LoVo (cell line): ENCODE results near the gene NOS2.
"Not testable (repeated sequence)": the region's sequence is repeated elsewhere in the genome, so short reads cannot be mapped to it uniquely, and the experiment has no call there.

Experiments
- DNase-seq: peaks from one replicate; pipeline ENCODE4 v3.0.0-alpha.2; 2016; ENCODE audit warnings: low spot score

Gene NOS2

DNA sequence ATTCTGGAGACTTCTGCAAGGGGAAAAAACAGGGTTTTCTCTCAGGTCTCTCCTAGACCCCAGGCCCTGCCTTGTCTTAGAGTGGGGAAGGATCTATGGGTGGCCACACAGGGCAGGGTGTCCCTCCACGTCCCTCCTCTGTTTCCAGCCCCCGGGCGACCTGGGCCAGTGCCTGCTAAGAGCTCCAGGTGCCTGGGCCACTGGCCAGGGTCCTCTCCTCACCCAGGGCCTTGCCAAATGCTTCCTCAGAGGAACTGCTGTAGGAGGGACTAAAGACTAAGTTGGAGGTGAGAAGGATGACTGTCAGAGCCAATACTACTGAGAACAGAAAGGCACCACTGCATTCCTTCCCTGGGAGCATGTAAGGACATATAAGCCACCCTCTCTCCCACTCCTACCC is 11.4 kb downstream of the NOS2 start:
- DNase-seq = no peak

DNA sequence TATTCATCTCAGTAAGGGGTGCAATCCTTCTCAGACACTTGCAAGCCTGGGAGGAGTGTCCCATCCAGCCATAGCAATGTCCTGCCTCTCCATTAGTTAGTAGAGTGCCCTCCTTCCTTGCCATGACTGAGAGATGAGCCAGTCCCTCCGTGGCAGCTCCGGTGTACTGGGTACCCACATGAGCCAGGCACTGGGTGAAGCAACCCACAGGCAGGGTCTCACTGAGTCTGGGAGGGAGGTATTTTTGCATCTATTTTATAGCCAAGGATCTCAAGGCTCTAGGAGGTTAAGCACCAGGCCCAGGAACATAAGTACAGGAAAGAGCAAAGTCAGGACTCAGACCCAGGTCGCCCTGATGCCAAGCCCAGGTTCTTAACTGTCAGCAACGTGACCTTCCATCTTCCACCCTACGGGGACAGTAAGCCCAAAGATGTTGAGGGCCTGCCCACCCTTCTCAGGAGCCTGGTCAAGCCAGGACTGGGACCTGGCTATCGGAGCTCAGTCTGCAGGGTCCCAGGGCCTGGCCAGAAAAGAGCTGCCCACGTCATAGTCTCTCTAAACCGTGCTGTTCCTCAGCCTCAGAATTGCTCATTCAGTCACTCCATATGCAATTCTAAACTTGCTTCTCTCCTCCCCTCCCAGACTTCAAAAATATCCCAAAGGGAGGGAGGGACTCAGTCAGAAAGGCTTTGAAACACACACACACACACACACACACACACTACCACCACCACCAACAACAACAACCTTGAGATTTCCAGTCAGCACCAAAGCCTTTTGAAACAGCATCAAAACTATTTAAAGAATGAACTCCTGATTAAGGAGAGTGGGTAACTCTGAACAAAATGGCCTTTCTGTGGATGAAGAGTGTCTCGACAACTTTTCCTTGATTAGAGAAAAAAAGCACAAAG is 16.6 kb downstream of the NOS2 start:
- no peak for DNase-seq

DNA sequence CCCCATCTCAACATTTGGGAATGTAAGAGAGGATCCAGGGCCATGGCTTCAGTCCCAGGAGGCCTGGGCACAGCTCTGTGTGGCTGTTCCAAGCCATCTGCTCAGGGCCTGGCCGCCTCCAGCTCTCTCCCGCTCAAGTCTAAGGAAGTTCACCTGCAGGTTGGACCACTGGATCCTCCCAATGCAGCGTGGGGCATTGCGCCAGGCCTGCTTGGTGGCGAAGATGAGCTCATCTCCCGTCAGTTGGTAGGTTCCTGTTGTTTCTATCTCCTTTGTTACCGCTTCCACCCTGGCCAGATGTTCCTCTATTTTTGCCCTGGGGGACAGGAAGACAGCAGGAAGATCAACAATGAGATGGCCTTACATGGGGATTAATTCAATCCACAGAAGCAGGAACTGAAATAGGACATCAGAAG is 17.5 kb downstream of the NOS2 start:
- DNase-seq = no peak

DNA sequence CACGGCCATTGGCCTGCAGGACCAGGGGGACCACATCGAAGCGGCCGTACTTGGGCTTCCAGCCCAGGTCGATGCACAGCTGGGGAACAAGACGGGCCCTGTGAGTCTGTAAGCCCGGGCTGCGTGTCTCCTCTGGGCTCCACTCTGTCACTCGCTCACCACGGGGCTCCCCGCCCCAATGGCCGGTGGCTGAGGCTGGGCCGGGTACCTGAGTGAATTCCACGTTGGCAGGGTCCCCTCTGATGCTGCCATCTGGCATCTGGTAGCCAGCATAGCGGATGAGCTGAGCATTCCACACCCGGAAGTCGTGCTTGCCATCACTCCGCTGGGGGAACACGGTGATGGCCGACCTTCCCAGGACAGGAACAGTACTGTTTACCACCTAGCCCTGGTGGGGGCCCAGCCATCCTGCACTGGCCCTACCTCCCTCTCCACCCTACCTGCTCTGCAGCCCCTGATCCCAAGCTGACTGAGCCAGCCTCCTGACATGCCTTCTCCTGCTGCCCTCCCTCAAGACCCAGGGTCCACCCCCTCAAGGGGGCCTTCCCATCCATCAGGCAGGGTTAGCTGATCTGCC is 19.4 kb downstream of the NOS2 start:
- DNase-seq = no peak

DNA sequence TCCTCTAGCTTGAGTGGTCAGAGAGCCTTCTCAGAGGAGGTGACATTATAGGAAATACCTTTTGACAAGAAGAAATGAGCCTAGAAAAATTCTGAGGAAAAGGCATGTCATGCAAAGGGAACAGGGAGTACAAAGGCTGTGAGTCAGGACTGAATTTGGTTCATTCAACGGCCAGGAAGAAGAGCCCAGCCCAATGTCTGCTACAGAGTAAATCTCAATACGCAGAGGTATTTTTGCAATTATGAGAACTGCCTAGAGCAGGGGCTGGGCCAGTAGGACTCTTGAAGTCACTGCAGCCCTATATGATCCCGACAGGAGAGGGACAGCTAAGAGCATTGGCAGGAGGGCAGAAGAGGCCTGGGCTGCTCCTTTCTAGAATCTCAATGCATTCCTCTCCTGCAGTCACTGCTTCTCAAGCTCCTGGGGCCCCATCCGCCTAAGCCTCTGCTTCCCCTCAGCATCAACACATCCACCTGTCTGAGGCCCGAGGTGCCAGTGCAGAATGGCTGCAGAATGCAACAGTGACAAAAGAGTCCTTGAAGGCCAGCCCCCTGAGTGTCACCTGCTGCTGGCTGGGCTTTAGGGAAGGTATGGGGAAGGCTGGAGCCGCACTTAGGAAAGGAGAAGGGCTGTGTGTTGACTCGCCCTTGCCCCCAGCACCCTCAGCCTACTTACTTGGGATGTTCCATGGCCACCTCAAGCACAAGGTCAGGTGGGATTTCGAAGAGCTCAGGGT is 20.1 kb downstream of the NOS2 start:
- no peak for DNase-seq

DNA sequence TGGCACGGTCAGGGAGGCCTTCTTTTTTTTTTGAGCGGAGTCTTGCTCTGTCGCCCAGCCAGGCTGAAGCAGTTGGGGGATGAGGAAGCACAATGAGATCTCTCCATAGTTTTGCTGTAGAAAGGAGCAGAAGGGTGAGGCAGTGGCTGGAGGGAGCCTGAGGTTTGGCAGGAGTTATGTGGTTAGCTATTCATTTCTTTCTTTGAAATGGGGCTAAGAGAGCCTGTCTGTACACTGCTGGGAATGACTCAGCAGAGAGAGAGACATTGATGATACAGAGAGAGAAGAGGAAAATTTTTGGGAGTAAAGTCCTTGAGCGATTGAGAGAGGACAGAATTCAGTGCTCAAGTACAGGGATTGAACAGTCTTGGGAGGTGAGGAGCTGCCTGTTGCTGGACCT is 22.1 kb downstream of the NOS2 start:
- DNase-seq = no peak

DNA sequence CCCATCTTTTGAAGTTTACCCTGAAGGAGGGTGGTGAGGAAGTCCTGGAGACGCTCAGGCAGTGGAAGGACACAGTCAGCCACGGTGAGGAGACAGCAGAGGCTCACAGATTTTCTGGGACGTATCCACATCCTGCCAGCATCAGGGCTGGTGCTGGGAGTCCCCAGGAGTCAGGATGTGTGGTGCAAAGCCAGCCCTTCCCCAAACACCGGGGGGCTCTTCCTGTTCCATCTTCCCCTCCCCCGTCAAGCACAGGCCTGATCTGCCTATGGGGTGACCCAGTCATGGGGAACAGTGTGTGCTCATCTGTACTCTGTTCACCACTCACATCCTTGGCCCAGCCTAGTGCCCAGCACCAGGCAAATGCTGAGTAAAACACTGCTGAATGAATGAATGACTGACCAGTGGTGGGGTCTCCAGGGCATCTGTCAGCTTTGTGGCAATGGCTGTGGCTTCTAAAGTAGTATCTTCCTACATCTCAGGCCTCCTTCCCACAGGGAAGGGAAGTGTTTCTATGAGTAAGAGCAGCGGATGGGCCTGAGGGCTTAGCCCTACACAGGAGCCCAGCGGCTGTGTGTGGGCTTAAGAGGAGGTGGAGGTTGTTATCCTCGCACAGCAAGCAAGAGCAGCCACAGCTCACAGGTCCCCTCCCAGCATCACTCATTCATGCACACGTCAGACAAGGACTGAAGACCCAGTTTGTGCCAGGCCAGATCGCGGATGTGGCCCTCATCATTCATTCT is 23.3 kb downstream of the NOS2 start:
- DNase-seq = no peak

DNA sequence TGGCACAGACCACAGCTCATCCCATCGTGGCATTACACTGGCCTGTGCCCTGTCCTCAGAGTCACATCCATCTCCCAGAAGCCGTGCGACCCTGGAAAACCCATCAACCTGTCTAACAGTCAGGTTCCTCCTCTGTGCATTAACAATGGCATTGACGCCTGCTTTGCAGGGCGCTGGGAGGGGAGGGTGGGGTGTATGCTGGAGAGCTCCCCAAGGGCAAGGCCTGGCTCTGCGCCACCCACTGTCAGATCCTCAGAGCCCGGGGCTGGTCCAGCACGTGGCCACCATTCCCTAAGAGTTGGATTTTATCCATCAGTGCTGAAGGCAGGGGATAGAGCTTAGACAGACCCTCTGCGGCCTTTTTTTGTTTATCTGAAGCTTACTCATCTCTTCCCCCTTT is 28.7 kb downstream of the NOS2 start:
- DNase-seq = no peak

DNA sequence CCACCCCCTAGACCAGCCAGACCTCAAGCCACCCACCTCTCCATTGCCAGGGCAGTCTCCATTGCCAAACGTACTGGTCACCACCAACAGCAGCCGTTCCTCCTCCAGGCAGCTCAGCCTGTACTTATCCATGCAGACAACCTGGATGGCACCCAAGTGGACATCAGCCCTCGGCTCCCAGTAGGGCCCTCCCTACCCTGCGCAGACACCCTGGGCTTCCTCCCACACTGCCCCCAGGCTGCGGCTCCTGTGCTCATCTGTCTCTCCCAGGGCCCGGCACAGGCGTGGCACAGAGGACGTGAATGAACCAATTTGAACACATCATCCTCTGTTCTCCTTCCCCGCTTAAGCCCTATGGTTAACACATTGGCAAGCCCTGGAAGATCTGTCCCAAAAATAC is 29.5 kb downstream of the NOS2 start:
- DNase-seq = no peak

DNA sequence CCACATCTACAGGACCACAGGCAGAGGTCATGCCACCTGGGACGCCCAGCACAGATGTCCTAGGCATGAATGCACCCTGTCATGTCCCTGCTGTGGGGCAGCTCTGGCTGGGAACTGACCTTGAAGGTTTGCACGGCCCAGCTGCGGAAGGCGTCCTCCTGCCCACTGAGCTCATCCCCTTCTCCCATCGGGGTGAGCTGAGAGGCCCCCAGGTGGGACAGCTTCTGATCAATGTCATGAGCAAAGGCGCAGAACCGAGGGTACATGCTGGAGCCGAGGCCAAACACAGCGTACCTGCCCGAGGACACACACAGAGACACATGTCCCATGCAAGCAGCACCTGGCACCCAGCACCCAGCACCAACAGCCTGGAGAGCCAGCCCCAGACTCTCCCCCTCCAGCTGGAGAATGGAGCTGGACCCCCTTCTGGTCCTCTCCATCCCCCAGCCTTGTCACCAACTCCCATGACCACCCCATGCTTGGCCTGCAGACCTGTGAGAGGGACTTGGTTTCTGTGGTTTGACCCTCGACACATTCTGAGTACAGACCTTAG is 31.4 kb downstream of the NOS2 start:
- DNase-seq = no peak

DNA sequence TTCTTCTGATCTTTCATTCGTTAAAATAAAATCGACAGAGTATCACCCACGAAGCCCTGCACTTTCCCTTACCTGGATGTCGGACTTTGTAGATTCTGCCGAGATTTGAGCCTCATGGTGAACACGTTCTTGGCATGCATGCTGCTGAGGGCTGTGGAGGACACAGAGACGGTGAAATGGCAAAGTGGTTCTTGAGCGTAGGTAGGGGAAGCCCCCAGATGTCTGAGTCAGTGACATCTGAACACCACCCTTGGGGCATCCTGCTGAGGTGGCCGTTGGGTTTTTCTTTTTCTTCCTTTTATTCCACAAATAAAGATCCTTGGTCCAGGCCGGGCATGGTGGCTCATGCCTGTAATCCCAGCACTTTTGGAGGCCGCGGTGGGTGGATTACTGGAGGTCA is 33.9 kb downstream of the NOS2 start:
- no peak for DNase-seq

DNA sequence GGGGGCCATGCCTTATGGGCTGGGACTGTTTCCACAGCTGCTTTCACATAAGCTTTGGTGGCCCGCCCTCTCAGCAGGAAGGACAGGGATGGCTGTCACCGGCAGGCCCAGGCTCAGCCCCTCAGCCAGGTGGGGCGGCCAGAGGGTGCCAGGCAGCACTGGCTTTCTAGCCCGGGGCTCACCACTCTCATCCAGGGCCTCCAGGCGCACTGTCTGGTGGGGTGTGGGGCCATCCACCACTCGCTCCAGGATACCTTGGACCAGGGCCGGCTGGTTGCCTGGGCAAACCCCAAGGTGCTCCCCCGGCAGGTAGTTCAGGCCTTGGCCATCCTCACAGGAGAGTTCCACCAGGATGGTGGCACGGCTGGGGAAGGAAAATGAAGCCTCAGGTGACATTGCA is 35.0 kb downstream of the NOS2 start:
- DNase-seq = no peak

DNA sequence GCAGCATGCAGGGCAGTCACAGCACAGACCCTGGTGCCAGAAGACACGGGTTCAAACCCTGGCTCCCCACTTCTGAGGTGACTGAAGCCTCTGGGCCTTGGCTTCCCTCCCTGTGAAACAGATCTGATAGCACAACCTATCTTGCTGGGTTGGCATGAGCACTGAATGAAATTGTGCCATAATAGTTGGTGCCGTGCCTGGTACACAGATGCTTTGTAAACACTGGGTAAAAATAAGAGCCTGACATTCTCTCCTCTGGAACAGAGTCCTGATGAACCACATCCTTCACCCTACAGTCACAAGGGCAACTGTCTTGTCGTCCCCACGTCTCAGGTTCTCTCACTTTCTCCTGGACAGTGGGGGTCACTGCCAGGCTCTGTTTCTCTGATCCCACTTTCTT is 35.7 kb downstream of the NOS2 start:
- no peak for DNase-seq

DNA sequence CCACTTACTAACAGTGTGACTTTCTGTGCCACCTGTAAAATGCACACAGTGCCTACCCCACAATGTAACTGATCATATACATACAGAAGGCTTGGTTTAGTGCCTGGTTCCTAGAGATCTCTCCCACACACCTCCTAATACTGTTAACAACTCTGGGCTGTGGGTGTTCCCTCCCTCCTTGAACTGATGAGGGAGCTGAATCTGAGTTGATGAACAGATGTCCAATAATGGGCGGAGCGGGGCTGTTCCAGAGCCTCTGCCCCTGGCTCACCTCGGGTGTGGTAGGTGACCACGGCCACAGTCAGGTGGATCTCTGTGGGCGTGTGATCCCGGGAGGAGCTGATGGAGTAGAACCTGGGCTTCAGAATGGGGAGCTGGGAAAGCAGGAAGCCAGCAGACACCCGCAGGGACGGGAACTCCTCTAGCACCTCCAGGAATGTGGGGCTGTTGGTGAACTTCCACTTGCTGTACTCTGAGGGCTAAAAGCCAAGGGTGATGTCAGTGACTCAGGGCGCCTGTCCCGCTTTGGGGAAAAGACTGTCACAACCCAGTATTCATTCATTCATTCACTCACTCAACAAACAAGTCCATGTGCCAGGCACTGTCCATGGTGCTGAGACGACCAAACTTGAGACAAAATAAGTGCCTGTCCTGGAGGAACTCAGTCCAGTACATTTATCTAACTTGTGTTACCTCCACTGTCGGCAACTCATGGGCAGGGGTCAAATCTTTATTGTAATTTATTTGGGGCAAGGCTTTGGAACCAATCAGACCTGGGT is 37.6 kb downstream of the NOS2 start:
- peak; percentile 11 for DNase-seq

DNA sequence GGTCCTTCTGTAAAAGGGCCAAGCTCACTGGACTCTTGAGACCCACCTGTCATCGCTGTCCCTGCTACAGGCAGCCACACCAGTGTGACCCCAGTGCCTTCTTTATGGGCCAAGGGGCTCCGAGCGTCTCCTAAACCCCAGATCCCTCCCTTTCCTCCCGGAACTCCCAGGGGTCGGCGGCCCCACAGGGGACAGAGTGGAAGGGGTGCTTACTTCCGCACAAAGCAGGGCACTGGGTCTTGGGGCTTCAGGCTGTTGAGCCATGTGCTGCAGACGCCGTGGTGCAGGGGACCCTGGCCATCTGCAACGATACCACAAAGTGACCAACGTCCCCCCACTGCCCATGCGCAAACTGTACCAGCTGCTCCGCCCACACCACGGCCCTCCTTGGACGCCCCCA is 39.4 kb downstream of the NOS2 start:
- DNase-seq = not testable (repeated sequence)

DNA sequence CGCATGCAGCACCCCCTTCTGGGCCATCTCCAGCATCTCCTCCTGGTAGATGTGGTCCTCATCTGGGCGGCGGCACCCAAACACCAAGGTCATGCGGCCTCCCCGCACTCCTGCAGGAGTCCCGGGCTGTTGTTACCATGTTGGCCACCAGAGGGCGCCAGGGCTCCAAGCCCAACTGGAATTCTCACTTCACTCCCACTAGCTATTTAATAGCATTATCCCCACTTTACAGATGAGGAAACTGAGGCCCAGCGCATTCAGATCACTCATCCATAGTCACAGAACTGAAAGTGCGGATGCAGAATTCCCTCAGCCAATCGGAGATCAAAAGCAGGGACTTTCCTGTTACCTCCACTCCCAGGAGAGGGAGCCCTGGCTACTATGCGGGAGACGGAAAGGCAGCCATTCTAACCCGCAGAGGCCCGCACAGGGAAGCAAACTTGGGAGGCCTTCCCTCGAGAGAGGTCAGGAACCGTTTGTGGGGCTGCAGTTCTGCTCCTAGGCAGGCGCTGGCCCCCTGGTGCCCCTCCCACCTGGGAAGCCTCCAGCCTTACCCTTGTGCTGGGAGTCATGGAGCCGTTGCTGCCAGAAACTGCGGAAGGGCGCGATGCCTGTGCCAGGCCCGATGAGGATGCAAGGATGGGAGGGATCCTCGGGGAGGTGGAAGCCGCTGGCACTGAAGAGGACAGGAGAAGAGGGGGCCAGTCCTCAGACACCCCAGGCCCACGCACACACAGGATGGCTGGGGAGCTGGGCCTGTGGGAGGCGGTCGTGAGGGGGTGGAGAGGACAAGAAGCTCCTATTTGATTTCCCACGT is 40.1 kb downstream of the NOS2 start:
- peak; percentile 50 for DNase-seq

DNA sequence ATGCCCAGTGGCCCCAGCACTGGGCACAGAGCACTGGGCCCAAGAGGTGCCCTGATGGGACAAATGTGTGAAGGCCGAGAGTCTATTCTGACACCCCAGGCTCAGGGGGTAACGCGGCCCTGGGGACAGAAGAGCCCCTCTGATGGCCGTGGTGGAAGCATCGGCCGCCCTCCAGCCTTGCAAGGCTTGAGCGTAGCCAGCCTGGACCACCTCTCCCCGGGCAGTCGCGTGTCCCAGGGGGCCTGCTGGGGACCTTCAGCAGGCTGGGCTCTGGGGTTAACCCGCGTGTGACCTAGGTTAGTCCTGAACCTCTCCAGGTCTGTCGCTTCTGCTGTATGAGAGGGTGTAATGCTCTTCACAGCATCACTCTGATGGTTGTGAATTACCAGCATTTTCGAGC is 40.8 kb downstream of the NOS2 start:
- DNase-seq = no peak

DNA sequence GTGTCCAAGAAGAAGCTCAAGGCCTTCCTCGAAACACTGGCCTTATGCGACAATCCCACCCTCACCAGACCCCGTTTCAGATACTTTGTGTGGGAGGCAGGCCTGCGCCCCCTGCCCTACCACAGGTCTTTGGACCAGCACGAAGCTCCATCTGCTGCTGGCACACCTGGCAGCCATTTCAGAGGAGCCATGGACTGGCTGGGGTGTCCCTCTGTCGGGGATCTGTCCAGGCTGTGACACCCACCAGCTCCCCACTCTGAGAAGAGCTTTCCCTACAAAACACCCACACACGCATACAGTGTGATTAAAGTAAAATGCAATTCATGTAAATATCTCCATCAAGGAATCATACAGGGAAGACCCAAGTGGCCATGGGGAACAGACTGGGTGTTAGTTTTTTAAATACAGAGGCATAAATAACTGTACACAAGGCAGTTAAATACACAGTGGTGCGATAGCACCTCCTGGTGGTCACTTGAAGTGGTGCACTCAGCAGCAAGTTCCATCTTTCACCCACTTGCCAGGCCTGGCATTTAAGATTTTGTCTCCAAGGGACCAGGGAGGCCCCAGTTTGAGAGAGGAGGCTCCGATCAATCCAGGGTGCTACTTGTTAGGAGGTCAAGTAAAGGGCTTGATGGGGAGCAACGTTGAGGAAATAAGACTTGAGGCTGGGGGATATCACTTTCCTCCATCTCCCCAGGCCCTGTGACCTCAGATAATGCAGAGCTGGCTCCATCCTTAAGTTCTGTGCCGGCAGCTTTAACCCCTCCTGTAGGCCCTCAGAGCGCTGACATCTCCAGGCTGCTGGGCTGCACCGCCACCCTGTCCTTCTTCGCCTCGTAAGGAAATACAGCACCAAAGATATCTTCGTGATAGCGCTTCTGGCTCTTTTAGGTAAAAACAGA is 43.6 kb downstream of the NOS2 start:
- peak; percentile 39 for DNase-seq

DNA sequence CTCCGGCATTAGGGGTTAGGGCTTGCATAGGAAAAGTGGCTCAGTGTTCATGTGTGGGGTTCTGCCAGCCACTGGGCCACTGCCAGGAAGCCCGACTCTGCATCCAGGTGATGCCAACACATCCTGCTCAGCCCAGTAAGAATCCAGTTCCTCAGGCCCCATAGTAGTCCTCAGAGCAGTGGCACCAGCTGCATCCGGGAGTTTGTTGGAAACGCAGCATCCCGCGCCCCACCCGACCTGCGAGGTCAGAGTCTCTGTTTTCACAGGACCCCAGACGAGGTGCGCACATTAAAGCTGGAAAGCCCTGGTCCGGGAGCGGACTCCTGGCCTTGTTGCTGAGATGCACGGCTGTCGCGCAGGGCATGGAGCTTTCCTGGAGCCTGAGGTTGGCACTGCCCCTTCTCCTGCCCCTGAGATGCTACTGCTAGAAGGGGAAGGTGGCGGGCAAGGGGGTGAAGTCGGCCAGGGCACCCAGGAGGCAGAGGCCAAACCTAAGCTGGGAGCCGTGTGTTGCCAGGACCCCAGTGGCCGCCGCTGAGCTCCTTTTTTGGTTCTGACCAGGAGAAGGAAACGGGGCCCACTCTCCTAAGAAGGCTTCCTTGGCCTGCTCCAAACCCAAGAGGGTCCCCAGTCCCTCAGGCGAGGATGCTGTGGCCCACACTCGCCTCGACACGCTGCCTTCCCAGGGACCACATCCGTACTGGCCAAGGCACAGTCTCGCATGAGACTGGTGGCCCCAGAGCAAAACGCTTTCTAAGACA is 44.4 kb downstream of the NOS2 start:
- DNase-seq = no peak
